GM12872 (cell line): Measurements from ENCODE around the gene PAIP1.

ENCODE experiments used
- CTCF ChIP-seq: IDR thresholded peaks from 3 replicates; pipeline ENCODE4 v1.5.1; 2011; ENCODE audit warnings: low read depth, mild to moderate bottlenecking, low read length, moderate library complexity; ENCODE audit not compliant: insufficient read depth

The PAIP1 gene

GRCh38 chr5:43565043-43565442 lies 8.2 kb upstream of the PAIP1 start:
- no peak for TF ChIP-seq CTCF

GRCh38 chr5:43564289-43564850 lies 7.5 kb upstream of the PAIP1 start:
- no peak for TF ChIP-seq CTCF

GRCh38 chr5:43563321-43563720 lies 6.4 kb upstream of the PAIP1 start:
- TF ChIP-seq CTCF: no peak

- TF ChIP-seq CTCF: no peak
Measured at GRCh38 chr5:43561356-43561755, 4.5 kb upstream of the PAIP1 start.

GRCh38 chr5:43560128-43560527 lies 3.3 kb upstream of the PAIP1 start:
- TF ChIP-seq CTCF: no peak

GRCh38 chr5:43555895-43556606 lies 826 bp downstream of the PAIP1 start:
- TF ChIP-seq CTCF: no peak

- TF ChIP-seq CTCF: no peak
Measured at GRCh38 chr5:43554497-43554896, 2.4 kb downstream of the PAIP1 start.
